Measurements from ENCODE around the gene C20orf96. TPM values are rescaled to one million over a fixed set of nuclear protein-coding genes. Genes with fewer than 3 reads are reported as not detected.

Gene C20orf96
- total RNA-seq, 4 donors from 2014 or later = 1.7 to 2.6 (median 2.3) TPM

GRCh38 chr20:326645-327185, 36.2 kb upstream of the C20orf96 start:
- 1% methylated on average over 10 of the region's 38 CpGs for WGBS
- Histone ChIP-seq H3K27ac (replicated peaks in 1 of 4) (peak overlapping the region; percentile 81 to 98 (median 97)), H3K4me3 (peak overlapping the region; percentile 60 to 97 (median 72)), H3K4me1 (peaks cover 19 to 73% (median 61%) of the 10 kb centered on the region in 4 donors), H3K27me3 (no peaks in the 10 kb centered on the region), H3K9me3 (no peaks in the 10 kb centered on the region), H3K36me3 (peaks cover 0 to 5% (median 2%) of the 10 kb centered on the region in 4 donors)
- TF ChIP-seq CTCF (IDR thresholded peaks at IDR 0.05) (no peak), POLR2AphosphoS5 (IDR thresholded peaks at IDR 0.05) (no peak), EP300 (IDR thresholded peaks at IDR 0.05) (no peak), POLR2A (IDR thresholded peaks at IDR 0.05; ENCODE audit: low read depth) (no peak)
- intact Hi-C loops (cut with DNase I) = no loop called here
- no peak for DNase-seq (ENCODE audit: extremely low spot score)

GRCh38 chr20:325889-326644, 35.5 kb upstream of the C20orf96 start:
- DNase-seq (ENCODE audit: extremely low spot score) = no peak
- Histone ChIP-seq H3K4me1 (peaks cover 19 to 70% (median 61%) of the 10 kb centered on the region in 4 donors), H3K4me3 (peak overlapping the region; percentile 60 to 97 (median 72)), H3K36me3 (peaks cover 0 to 5% (median 2%) of the 10 kb centered on the region in 4 donors), H3K27me3 (no peaks in the 10 kb centered on the region), H3K27ac (replicated peaks in 1 of 4) (peak overlapping the region; percentile 81 to 98 (median 97)), H3K9me3 (no peaks in the 10 kb centered on the region)
- TF ChIP-seq EP300 (IDR thresholded peaks at IDR 0.05) = no peak
- no peak for TF ChIP-seq CTCF (IDR thresholded peaks at IDR 0.05)
- TF ChIP-seq POLR2A (IDR thresholded peaks at IDR 0.05; ENCODE audit: low read depth) = no peak
- no peak for TF ChIP-seq POLR2AphosphoS5 (IDR thresholded peaks at IDR 0.05)
- intact Hi-C loops (cut with DNase I) = no loop called here
- 2% methylated on average over 34 of the region's 103 CpGs for WGBS

- TF ChIP-seq POLR2AphosphoS5 (IDR thresholded peaks at IDR 0.05) = peak; percentile 60 to 72
- peak; percentile 60 for TF ChIP-seq POLR2A (IDR thresholded peaks at IDR 0.05; ENCODE audit: low read depth)
- no peak for TF ChIP-seq CTCF (IDR thresholded peaks at IDR 0.05)
- TF ChIP-seq EP300 (IDR thresholded peaks at IDR 0.05) = no peak
- WGBS = under 1% methylated on average over 49 of the region's 106 CpGs
- Histone ChIP-seq H3K27me3 (no peaks in the 10 kb centered on the region), H3K36me3 (peaks cover 0 to 11% (median 6%) of the 10 kb centered on the region in 4 donors), H3K9me3 (no peaks in the 10 kb centered on the region), H3K4me3 (peak within 1 kb of the TSS; percentile 60 to 97 (median 72)), H3K27ac (replicated peaks in 1 of 4) (peak within 1 kb of the TSS; percentile 81 to 98 (median 97)), H3K4me1 (peaks cover 17 to 62% (median 56%) of the 10 kb centered on the region in 4 donors)
- DNase-seq (ENCODE audit: extremely low spot score) = peak; percentile 98
- intact Hi-C loops (cut with DNase I) = no loop called here
Measured at GRCh38 chr20:325045-325888, 34.7 kb upstream of the C20orf96 start, which contains the start of gene SOX12. TSS of gene SOX12 (plus strand) at chr20:325552. CDS start at chr20:325925, 373 bp downstream.

- WGBS = 2% methylated on average over 24 of the region's 69 CpGs
Measured at GRCh38 chr20:324177-325044, 33.9 kb upstream of the C20orf96 start.

More at GRCh38 chr20:324177-325044, 33.9 kb upstream of the C20orf96 start:
- TF ChIP-seq CTCF (IDR thresholded peaks at IDR 0.05) = peak; percentile 14 to 41 (median 15)
- TF ChIP-seq POLR2A (IDR thresholded peaks at IDR 0.05; ENCODE audit: low read depth) = peak; percentile 66
- peak; percentile 91 to 94 for TF ChIP-seq POLR2AphosphoS5 (IDR thresholded peaks at IDR 0.05)
- no peak for TF ChIP-seq EP300 (IDR thresholded peaks at IDR 0.05)
- Histone ChIP-seq H3K36me3 (peaks cover 0 to 17% (median 10%) of the 10 kb centered on the region in 4 donors), H3K4me1 (peaks cover 16 to 53% (median 47%) of the 10 kb centered on the region in 4 donors), H3K27me3 (no peaks in the 10 kb centered on the region), H3K9me3 (no peaks in the 10 kb centered on the region), H3K4me3 (peak overlapping the region; percentile 60 to 97 (median 72)), H3K27ac (replicated peaks in 1 of 4) (peak overlapping the region; percentile 81 to 98 (median 97))
- DNase-seq (ENCODE audit: extremely low spot score) = peak; percentile 96
- intact Hi-C loops (cut with DNase I) = no loop called here

Data from esophagus muscularis mucosa (tissue), 4 donors.